ENCODE results near the gene ACACB. TPM values are rescaled to one million over a fixed set of nuclear protein-coding genes. Genes with fewer than 3 reads are reported as not detected.

ACACB gene
- total RNA-seq, 4 donors from 2014 or later, result 19.6 to 38.2 (median 25.8) TPM

GRCh38 chr12:109264943-109265650 lies 148.7 kb downstream of the ACACB start:
- no peak for DNase-seq (ENCODE audit: low spot score in 2 of 2)
- H3K4me3 ChIP-seq (ENCODE audit: low read depth, poor library complexity, severe bottlenecking), result no peak overlapping the region
- TF ChIP-seq POLR2A (IDR thresholded peaks at IDR 0.05) (no peak), CTCF (IDR thresholded peaks at IDR 0.05) (no peak)
- intact Hi-C loops (cut with DNase I; ENCODE audit: low total_unique reads), result no loop called here
- 89 to 91% methylated on average over 22 to 27 of the region's 27 CpGs for WGBS, 2 donors

DNA sequence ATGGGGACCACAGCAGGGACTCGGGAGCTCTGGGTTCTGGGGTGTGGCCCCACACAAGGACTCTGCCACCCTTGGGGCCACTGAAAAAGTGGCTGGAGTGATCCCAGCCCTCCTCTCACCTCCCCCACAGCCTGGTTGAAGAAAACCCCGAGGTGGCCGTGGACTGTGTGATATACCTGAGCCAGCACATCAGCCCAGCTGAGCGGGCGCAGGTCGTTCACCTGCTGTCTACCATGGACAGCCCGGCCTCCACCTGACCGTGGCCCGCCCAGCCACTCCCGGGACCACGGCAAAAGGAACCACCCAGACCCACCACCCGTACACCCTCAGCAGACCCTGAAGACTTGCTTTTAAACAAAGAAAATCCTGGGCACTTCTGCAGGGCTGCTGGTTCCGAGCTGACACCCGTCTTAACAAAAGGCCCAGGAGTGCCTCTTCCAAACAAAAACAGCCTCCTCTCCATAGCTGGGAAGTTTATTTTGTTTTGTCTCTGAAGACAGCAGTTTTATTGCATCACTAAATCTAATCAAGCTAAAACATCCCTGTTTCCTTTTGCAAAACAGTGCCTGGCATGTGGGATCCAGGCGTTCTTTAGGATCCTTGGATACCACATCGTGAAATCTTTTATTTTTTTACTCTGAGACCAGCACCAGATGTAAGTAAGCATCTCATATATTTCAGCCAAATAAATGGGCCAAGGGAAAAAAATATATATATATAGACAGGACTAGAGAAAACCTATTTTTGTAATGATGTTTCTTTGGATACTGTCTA lies 149.9 kb downstream of the ACACB start:
- 77 to 83% methylated on average over 16 of the region's 16 CpGs for WGBS, 2 donors
- DNase-seq (ENCODE audit: low spot score in 2 of 2), result no peak
- TF ChIP-seq CTCF (IDR thresholded peaks at IDR 0.05) (no peak), POLR2A (IDR thresholded peaks at IDR 0.05) (no peak)
- intact Hi-C loops (cut with DNase I; ENCODE audit: low total_unique reads), result no loop called here
- H3K4me3 ChIP-seq (ENCODE audit: low read depth, poor library complexity, severe bottlenecking), result no peak overlapping the region

DNA sequence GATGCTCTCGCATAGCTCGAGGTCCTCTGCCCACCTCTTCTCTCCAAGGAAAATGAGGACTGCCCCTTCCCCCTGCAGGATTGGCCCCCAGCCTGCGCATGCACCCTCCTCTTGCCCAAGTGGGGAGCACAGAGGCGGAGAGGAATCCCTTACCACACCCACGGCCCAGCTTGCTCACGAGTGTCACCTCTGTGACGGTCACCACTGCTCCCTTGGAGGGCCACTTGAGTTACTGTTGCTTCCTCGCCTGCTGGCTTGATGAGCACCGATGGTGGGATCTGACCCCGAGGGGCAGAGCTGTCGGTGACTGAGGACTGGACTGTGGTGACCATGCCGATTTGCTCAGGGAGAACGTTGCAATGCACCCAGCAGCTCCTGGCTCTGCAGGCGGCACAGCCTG lies 151.0 kb downstream of the ACACB start:
- 83 to 86% methylated on average over 14 of the region's 14 CpGs for WGBS, 2 donors
- no peak overlapping the region for H3K4me3 ChIP-seq (ENCODE audit: low read depth, poor library complexity, severe bottlenecking)
- intact Hi-C loops (cut with DNase I; ENCODE audit: low total_unique reads), result no loop called here
- no peak for TF ChIP-seq POLR2A (IDR thresholded peaks at IDR 0.05)
- no peak for TF ChIP-seq CTCF (IDR thresholded peaks at IDR 0.05)
- no peak for DNase-seq (ENCODE audit: low spot score in 2 of 2)

- intact Hi-C loops (cut with DNase I; ENCODE audit: low total_unique reads), result no loop called here
- DNase-seq (ENCODE audit: low spot score in 2 of 2), result no peak
- H3K4me3 ChIP-seq (ENCODE audit: low read depth, poor library complexity, severe bottlenecking), result no peak overlapping the region
- 95 to 97% methylated on average over 4 of the region's 4 CpGs for WGBS, 2 donors
- TF ChIP-seq POLR2A (IDR thresholded peaks at IDR 0.05), result no peak
- TF ChIP-seq CTCF (IDR thresholded peaks at IDR 0.05), result no peak
Measured at GRCh38 chr12:109268896-109269295, 152.5 kb downstream of the ACACB start.

DNA sequence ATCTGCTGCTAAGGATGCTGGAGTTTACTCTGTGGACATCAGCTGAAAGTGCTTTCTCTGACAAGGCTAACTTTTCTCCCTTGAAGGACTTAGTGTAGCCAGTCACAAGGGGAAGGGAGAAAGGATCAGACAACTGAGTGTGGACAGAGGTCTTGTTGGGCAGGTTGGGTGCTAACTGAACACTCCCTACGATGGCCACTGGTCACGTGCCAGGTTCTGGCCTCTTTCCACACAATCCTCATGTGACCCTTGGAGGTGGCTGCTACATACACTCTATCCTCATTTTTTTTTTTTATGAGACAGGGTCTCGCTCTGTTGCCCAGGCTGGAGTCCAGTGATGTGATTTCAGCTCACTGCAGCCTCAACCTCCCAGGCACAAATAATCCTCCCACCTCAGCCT lies 153.0 kb downstream of the ACACB start:
- intact Hi-C loops (cut with DNase I; ENCODE audit: low total_unique reads), result no loop called here

More for the DNA sequence above, 153.0 kb downstream of the ACACB start:
- no peak overlapping the region for H3K4me3 ChIP-seq (ENCODE audit: low read depth, poor library complexity, severe bottlenecking)
- no peak for TF ChIP-seq CTCF (IDR thresholded peaks at IDR 0.05)
- no peak for TF ChIP-seq POLR2A (IDR thresholded peaks at IDR 0.05)
- no peak for DNase-seq (ENCODE audit: low spot score in 2 of 2)
- 74 to 80% methylated on average over 3 of the region's 3 CpGs for WGBS, 2 donors
